OCI-LY3 (cell line): ENCODE data around the gene NLRX1.

ENCODE experiments used
- H2AFZ ChIP-seq: fragments of 200-600, 300-600 bp; shearing (Covaris generic); 2 replicates; pipeline ENCODE4 v1.6.0; 2014; ENCODE audit warnings: antibody characterized with exemption, low read depth, low read length
- H3K27ac ChIP-seq: fragments of 200-600, 300-600 bp; sonication (generic); 2 replicates; pipeline ENCODE4 v1.5.1; 2014; ENCODE audit warnings: mild to moderate bottlenecking, low read length, moderate library complexity, mixed read lengths
- H3K27me3 ChIP-seq: fragments of 200-600, 300-600 bp; sonication (generic); 2 replicates; pipeline ENCODE4 v1.6.1; 2014; ENCODE audit warnings: low read depth, low read length, mixed read lengths
- H3K36me3 ChIP-seq: fragments of 200-600, 300-600 bp; sonication (generic); replicated peaks from 2 replicates; pipeline ENCODE3; 2014; ENCODE audit warnings: low read depth, low read length, mixed read lengths
- H3K4me1 ChIP-seq: fragments of 300-600, 200-600 bp; sonication (generic); 2 replicates; pipeline ENCODE4 v1.6.1; 2014; ENCODE audit warnings: low read length, mixed read lengths
- H3K4me2 ChIP-seq: fragments of 200-600, 300-600 bp; sonication (generic); 2 replicates; pipeline ENCODE4 v1.6.1; 2014; ENCODE audit warnings: low read length, mixed read lengths
- H3K4me3 ChIP-seq: fragments of 300-600, 200-600 bp; sonication (generic); 2 replicates; pipeline ENCODE4 v1.5.1; 2014; ENCODE audit warnings: antibody characterized with exemption, mild to moderate bottlenecking, low read length, moderate library complexity
- H3K79me2 ChIP-seq: fragments of 300-600, 200-600 bp; shearing (Covaris generic); 2 replicates; pipeline ENCODE4 v1.6.1; 2014; ENCODE audit warnings: mild to moderate bottlenecking, low read length, mixed read lengths
- H3K9ac ChIP-seq: fragments of 300-600, 200-600 bp; shearing (Covaris generic); 2 replicates; pipeline ENCODE4 v1.6.0; 2014; ENCODE audit warnings: mild to moderate bottlenecking, low read length, moderate library complexity
- H3K9me3 ChIP-seq: fragments of 200-600, 300-600 bp; shearing (Covaris generic); 2 replicates; pipeline ENCODE4 v1.6.1; 2014; ENCODE audit warnings: low read length, mixed read lengths; ENCODE audit not compliant: insufficient read depth
- H4K20me1 ChIP-seq: fragments of 200-600, 300-600 bp; sonication (generic); 2 replicates; pipeline ENCODE4 v1.6.1; 2016; ENCODE audit warnings: low read length, mixed read lengths; ENCODE audit not compliant: insufficient read depth
- CTCF ChIP-seq: fragments of 200-600, 300-600 bp; sonication (generic); IDR thresholded peaks from 2 replicates; pipeline ENCODE4 v1.5.1; 2014; ENCODE audit warnings: antibody characterized with exemption, low read length, low read depth
- EZH2phosphoT487 ChIP-seq: fragments of 200-600 bp; shearing (Covaris generic); IDR thresholded peaks from 2 replicates; pipeline ENCODE4 v1.6.1; 2018; ENCODE audit warnings: antibody characterized with exemption, mixed run types, low read depth

NLRX1 gene

DNA sequence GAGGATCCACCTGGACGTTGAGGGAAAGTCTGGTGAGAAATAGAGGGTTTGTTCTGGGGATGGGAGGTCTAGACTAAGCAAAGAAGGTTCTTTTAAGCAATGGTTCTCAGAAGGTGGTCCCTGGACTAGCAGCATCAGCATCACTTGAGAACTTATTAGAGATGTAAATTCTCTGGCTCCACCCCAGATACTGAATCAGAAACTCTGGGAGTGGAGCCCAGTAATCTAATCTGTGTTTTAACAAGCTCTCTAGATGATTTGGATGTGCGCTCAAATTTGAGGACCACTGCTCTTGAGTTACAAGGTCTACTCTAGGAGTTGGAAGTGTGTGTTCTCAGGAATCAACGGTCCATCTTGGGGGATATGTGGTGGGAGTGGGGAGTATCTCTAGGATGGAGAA, 23.0 kb upstream of the NLRX1 start:
- Histone ChIP-seq H3K9ac (no peak overlapping the region), H4K20me1 (no peaks in the 10 kb centered on the region), H3K4me1 (peaks cover 17% of the 10 kb centered on the region), H3K27ac (no peak overlapping the region), H2AFZ (no peak overlapping the region), H3K36me3 (no peaks in the 10 kb centered on the region), H3K4me2 (no peak overlapping the region), H3K9me3 (no peaks in the 10 kb centered on the region), H3K27me3 (peaks cover 17% of the 10 kb centered on the region), H3K4me3 (no peak overlapping the region), H3K79me2 (no peaks in the 10 kb centered on the region)
- no peak for TF ChIP-seq EZH2phosphoT487
- TF ChIP-seq CTCF: no peak

- TF ChIP-seq CTCF: no peak
- TF ChIP-seq EZH2phosphoT487: no peak
- H3K4me2 ChIP-seq: peak overlapping the region; percentile 91
- no peak overlapping the region for H3K9ac ChIP-seq
- 0 out of 2 replicates have a peak overlapping the region, but pooled peaks have one; percentile 55 for H2AFZ ChIP-seq
- no peaks in the 10 kb centered on the region for H4K20me1 ChIP-seq
- H3K9me3 ChIP-seq: no peaks in the 10 kb centered on the region
- peaks cover 17% of the 10 kb centered on the region for H3K27me3 ChIP-seq
- H3K27ac ChIP-seq: no peak overlapping the region
- no peaks in the 10 kb centered on the region for H3K79me2 ChIP-seq
- peaks cover 25% of the 10 kb centered on the region for H3K4me1 ChIP-seq
- peak overlapping the region; percentile 80 for H3K4me3 ChIP-seq
- no peaks in the 10 kb centered on the region for H3K36me3 ChIP-seq
These were observed 20.8 kb upstream of the NLRX1 start for GRCh38 chr11:119147604-119148333.

- Histone ChIP-seq H4K20me1 (no peaks in the 10 kb centered on the region), H3K27me3 (peaks cover 15% of the 10 kb centered on the region)
These were observed 19.9 kb upstream of the NLRX1 start for GRCh38 chr11:119148720-119149017.

More at GRCh38 chr11:119148720-119149017, 19.9 kb upstream of the NLRX1 start:
- H3K79me2 ChIP-seq: no peaks in the 10 kb centered on the region
- H3K27ac ChIP-seq: no peak overlapping the region
- no peaks in the 10 kb centered on the region for H3K36me3 ChIP-seq
- peaks cover 25% of the 10 kb centered on the region for H3K4me1 ChIP-seq
- H3K9me3 ChIP-seq: no peaks in the 10 kb centered on the region
- H3K4me2 ChIP-seq: peak overlapping the region; percentile 91
- peak overlapping the region; percentile 55 for H2AFZ ChIP-seq
- no peak for TF ChIP-seq CTCF
- TF ChIP-seq EZH2phosphoT487: no peak
- H3K9ac ChIP-seq: peak overlapping the region; percentile 47; the same call in 1 of the 2 replicates
- H3K4me3 ChIP-seq: peak overlapping the region; percentile 80
